Measurements from ENCODE around the gene TCF25.

GRCh38 chr16:89897204-89897603 lies 23.8 kb downstream of the TCF25 start:
- TF ChIP-seq POLR2A (IDR thresholded peaks at IDR 0.05) (no peak), CTCF (IDR thresholded peaks at IDR 0.05) (no peak)
